ENCODE measurements around the gene PACRGL.

PACRGL gene

GRCh38 chr4:20700007-20700761 lies at the start of gene PACRGL:
PACRGL (plus strand) TSS chr4:20700458; CDS start chr4:20704482, 4,024 bp downstream.
- Histone ChIP-seq H3K4me1 (ENCODE audit: insufficient read depth, low read length, severe bottlenecking) (peaks cover 16% of the 10 kb centered on the region), H2AFZ (ENCODE audit: low read length) (peak within 1 kb of the TSS; percentile 47; the same call in 1 of the 2 replicates), H3K4me3 (ENCODE audit: low read depth, low read length, poor library complexity, severe bottlenecking) (peak within 1 kb of the TSS; percentile 86), H3K9me2 (ENCODE audit: low read depth, low read length) (no peaks in the 10 kb centered on the region), H4K20me1 (ENCODE audit: insufficient read depth, low read length) (no peaks in the 10 kb centered on the region), H3K9ac (ENCODE audit: low read length) (peak within 1 kb of the TSS; percentile 68), H3K27ac (ENCODE audit: low read depth, low read length, poor library complexity, severe bottlenecking) (no peak within 1 kb of the TSS), H3F3A (ENCODE audit: insufficient read depth, low read length) (no peaks in the 10 kb centered on the region), H3K79me2 (ENCODE audit: insufficient read depth, low read length) (no peaks in the 10 kb centered on the region), H3K27me3 (ENCODE audit: insufficient read depth, low read length) (no peaks in the 10 kb centered on the region), H3K9me3 (ENCODE audit: low read length) (no peaks in the 10 kb centered on the region), H3K4me2 (ENCODE audit: low read length) (peak within 1 kb of the TSS; percentile 84), H3K36me3 (ENCODE audit: insufficient read depth, low read length) (peaks cover 4% of the 10 kb centered on the region; the same call in 1 of the 2 replicates)
- TF ChIP-seq CTCF (IDR thresholded peaks at IDR 0.05; ENCODE audit: low read length) (no peak), EZH2 (IDR thresholded peaks at IDR 0.05; ENCODE audit: borderline replicate concordance, low read length) (no peak)

- H3K4me2 ChIP-seq (ENCODE audit: low read length): no peak overlapping the region
Measured at GRCh38 chr4:20652226-20652885, 47.9 kb upstream of the PACRGL start.

GRCh38 chr4:20658456-20658855 lies 41.8 kb upstream of the PACRGL start:
- Histone ChIP-seq H3K79me2 (ENCODE audit: insufficient read depth, low read length) (no peaks in the 10 kb centered on the region), H3K9ac (ENCODE audit: low read length) (no peak overlapping the region), H3K4me2 (ENCODE audit: low read length) (no peak overlapping the region), H3K27me3 (ENCODE audit: insufficient read depth, low read length) (no peaks in the 10 kb centered on the region), H3K27ac (ENCODE audit: low read depth, low read length, poor library complexity, severe bottlenecking) (no peak overlapping the region), H4K20me1 (ENCODE audit: insufficient read depth, low read length) (no peaks in the 10 kb centered on the region), H3K4me1 (ENCODE audit: insufficient read depth, low read length, severe bottlenecking) (no peaks in the 10 kb centered on the region), H3K4me3 (ENCODE audit: low read depth, low read length, poor library complexity, severe bottlenecking) (no peak overlapping the region), H3F3A (ENCODE audit: insufficient read depth, low read length) (no peaks in the 10 kb centered on the region), H3K9me2 (ENCODE audit: low read depth, low read length) (no peaks in the 10 kb centered on the region), H2AFZ (ENCODE audit: low read length) (no peak overlapping the region), H3K9me3 (ENCODE audit: low read length) (no peaks in the 10 kb centered on the region), H3K36me3 (ENCODE audit: insufficient read depth, low read length) (no peaks in the 10 kb centered on the region)
- TF ChIP-seq EZH2 (IDR thresholded peaks at IDR 0.05; ENCODE audit: borderline replicate concordance, low read length): no peak
- no peak for TF ChIP-seq CTCF (IDR thresholded peaks at IDR 0.05; ENCODE audit: low read length)

More at GRCh38 chr4:20652226-20652885, 47.9 kb upstream of the PACRGL start:
- Histone ChIP-seq H3K4me1 (ENCODE audit: insufficient read depth, low read length, severe bottlenecking) (no peaks in the 10 kb centered on the region), H3K27ac (ENCODE audit: low read depth, low read length, poor library complexity, severe bottlenecking) (no peak overlapping the region), H4K20me1 (ENCODE audit: insufficient read depth, low read length) (no peaks in the 10 kb centered on the region), H3K79me2 (ENCODE audit: insufficient read depth, low read length) (no peaks in the 10 kb centered on the region), H3K27me3 (ENCODE audit: insufficient read depth, low read length) (no peaks in the 10 kb centered on the region), H3K4me3 (ENCODE audit: low read depth, low read length, poor library complexity, severe bottlenecking) (no peak overlapping the region), H3K9ac (ENCODE audit: low read length) (no peak overlapping the region), H3F3A (ENCODE audit: insufficient read depth, low read length) (no peaks in the 10 kb centered on the region), H3K36me3 (ENCODE audit: insufficient read depth, low read length) (no peaks in the 10 kb centered on the region), H3K9me3 (ENCODE audit: low read length) (no peaks in the 10 kb centered on the region), H3K9me2 (ENCODE audit: low read depth, low read length) (no peaks in the 10 kb centered on the region), H2AFZ (ENCODE audit: low read length) (no peak overlapping the region)
- TF ChIP-seq CTCF (IDR thresholded peaks at IDR 0.05; ENCODE audit: low read length) (no peak), EZH2 (IDR thresholded peaks at IDR 0.05; ENCODE audit: borderline replicate concordance, low read length) (no peak)

All from OCI-LY1 (cell line).